GM18505 (cell line): Measurements from ENCODE around the gene MAPK4.
"Not testable (repeated sequence)": the region's sequence is repeated elsewhere in the genome, so short reads cannot be mapped to it uniquely, and the experiment has no call there.

Experiments used
- ATAC-seq: cut with Tn5 transposase; IDR thresholded peaks from one replicate; pipeline ENCODE4 v1.9.1; 2021; ENCODE audit not compliant: unreplicated experiment
- POLR2A ChIP-seq: IDR thresholded peaks from 4 replicates; pipeline ENCODE4 v1.6.1; 2011; ENCODE audit warnings: borderline replicate concordance; ENCODE audit not compliant: insufficient read depth, insufficient read length; ENCODE audit errors: extremely low read depth

Gene MAPK4

DNA sequence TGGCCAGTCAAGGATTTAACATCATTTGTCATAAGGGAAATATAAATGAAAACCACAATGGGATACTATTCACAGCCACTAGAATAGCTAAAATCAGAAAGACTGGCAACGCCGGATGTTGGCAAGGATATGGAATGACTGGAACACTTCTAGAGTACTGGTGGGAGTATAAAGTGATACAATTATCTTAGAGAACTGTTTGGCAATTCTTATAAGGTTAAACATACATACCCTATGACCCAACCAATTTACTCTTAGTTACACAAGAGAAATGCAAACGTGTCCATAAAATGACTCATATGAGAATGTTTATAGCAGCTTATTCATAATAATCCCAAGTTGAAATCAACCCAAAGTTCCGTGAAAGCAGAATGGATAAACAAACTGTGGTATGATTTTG lies 35.1 kb downstream of the MAPK4 start:
- no peak for TF ChIP-seq POLR2A
- no peak for ATAC-seq

DNA sequence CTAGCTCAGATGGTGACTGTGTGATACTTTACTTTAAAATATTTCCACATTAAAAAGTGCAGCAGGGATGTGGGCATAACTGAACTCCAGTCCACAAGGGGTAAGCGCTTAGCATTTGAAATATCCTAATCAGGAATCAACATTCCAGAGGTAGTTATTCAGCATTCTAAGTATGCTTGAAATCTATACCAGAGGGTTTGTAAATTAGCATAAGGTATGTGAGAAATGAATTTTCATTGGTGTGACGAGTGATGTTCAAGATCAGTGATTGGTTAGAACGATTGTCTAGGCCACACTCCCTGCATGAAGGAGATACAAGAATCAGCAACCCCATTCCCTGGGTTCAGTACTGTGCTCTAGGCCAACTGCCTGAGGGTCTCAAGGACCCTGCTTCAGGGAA lies 42.6 kb downstream of the MAPK4 start:
- no peak for ATAC-seq
- TF ChIP-seq POLR2A = no peak

DNA sequence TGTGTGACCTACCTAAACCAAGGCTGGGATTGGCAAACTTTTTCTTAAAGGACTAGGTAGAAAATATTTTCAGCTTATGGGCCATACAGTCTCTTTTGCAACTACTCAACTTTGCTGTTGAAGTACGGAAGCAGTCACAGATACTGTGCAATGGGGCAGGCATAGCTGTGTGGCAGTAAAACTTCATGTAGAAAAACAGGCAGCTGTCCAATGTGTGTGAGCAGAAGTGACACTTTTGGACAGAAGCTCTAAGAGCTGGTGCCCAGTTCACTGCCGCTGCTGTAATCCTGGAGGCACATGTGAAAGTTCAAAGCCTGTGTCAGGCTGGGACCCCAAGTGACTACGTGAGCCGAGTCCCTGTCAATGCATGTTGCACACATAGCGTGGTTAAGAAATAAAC lies 46.7 kb downstream of the MAPK4 start:
- no peak for TF ChIP-seq POLR2A
- no peak for ATAC-seq

DNA sequence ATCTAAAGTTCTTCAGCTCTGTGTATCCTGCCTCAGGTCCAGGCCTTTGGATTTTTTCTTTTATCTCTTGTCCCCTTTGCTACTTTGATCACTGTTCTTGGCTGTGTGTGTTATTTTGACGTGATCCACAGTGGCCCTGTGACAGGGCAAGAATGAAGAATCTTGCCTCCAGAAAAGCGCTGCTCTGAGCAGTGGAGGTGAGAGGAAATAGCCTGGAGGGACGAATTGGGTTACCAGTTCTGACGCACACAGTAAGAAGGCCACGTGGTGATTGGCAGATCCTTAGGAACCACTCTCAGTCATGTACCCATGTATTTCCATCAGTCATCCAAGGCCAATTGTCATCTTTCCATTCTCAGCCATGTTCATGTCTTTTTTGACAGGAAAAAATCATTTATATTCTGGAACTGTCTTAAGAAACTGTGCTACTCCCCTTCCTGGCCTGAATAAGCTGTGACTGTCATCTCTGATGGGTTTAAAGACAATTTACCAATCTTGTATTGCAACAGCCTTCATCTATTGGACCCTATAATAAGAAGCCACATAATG lies 47.6 kb downstream of the MAPK4 start:
- no peak for ATAC-seq
- TF ChIP-seq POLR2A = no peak

DNA sequence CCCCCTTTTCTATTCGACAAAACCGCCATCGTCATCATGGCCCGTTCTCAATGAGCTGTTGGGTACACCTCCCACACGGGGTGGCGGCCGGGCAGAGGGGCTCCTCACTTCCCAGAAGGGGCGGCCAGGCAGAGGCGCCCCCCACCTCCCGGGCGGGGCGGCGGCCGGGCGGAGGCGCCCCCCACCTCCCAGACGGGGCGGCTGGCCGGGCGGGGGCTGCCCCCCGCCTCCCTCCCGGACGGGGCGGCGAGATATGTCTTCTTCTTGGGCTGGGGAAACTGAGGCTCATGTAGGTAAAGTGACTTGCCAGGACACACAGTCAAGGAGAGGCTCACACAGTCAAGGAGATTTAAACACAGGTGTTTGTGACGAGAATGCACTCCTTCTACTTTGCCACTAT lies 49.3 kb downstream of the MAPK4 start:
- ATAC-seq = not testable (repeated sequence)

DNA sequence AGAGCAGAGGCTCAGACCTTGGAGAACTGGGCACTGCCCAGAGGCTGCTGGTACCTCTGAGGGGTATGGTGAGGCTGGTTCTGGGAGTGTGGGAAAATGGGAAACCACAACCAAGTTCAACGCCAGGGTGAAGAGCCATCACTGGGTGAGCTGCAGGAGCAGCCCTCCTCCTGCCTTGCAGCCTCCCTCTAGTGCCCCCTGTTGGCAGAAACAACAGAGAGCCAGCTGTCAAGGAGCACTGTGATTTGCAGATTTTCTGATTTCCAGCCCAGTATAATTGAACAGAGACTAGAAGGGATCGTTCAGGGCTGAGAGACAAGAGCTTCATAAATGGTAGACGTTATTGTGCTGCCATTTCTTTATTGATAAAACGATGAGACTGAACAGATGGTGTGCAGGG lies 50.5 kb downstream of the MAPK4 start:
- no peak for TF ChIP-seq POLR2A
- no peak for ATAC-seq

DNA sequence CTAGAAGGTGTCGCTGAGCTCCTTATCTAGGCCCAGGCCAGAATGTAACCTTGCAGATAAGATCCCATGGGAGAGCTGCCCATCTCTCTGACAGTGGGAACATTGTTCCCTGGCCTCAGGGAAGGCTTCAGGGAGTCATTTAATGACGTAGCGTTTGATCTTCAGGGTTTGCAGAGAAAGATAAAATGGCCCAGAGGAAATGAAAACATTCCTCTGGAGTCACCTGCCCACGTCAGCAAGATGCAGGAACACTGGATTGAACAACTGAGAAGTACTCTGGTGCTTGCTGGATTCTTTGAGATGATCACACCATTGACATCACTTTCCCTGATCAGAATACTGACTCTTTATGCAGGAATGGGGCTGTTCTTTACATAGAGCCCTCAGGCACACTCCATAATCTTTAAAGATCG lies 51.6 kb downstream of the MAPK4 start:
- no peak for TF ChIP-seq POLR2A
- ATAC-seq = no peak

DNA sequence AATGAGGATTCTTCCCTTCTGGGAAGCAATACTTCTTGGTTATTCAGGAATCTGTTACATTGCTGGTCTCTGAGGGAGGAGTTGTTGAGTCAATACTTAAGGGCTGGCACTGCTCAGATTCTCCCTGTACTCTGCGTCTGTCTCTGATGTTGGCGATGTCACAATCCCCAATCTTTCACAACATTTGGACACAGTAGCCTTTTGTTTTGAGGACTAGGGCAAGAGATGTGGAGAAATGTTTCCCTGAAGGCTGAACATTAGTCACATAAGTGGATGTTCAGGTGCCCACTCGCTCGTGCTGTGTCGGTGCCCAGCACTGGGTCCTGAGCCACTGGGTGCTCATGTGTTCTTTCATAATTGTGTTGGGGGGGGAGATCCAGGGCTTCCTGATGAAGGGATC lies 55.0 kb downstream of the MAPK4 start:
- no peak for ATAC-seq
- TF ChIP-seq POLR2A = no peak

DNA sequence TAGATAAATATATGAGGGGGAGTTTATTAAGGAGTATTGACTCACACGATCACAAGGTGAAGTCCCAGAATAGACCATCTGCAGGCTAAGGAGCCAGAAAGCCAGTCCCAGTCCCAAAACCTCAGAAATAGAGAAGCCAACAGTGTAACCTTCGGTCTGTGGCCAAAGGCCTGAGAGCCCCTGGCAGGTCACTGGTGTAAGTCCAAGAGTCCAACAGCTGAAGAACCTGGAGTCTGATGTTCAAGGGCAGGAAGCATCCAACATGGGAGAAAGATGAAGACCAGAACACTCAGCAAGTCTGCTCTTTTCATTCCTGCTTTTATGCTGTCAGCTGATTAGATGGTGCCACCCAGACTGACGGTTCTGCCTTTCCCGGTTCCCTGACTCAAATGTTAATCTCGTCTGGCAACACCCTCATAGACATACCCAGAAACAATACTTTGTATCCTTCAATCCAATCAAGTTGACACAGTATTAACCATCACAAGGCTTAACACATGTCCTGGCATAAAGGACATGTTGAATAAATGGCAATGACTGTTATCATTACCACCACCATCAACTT lies 56.7 kb downstream of the MAPK4 start:
- ATAC-seq = no peak
- TF ChIP-seq POLR2A = no peak

DNA sequence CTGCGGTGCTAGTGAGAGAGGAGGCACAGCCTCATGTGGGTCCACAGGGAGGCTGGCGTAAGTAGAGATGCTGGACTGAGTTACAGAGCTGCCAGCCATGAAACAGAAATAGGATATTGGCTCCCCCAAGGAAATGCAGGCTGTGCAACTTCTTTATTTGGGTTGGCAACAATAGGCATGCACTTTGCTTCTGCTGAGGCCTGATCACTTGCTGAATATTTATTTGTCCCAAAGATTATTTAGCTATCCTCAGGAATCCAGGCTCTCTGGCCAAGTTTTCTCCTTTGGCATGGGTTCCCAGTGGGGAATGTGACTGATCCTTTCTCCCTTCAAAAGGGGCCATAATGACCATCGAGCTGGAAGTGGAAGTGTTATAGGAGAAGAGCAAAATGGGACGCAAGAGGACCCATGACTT lies 60.0 kb downstream of the MAPK4 start:
- ATAC-seq = no peak
- no peak for TF ChIP-seq POLR2A

DNA sequence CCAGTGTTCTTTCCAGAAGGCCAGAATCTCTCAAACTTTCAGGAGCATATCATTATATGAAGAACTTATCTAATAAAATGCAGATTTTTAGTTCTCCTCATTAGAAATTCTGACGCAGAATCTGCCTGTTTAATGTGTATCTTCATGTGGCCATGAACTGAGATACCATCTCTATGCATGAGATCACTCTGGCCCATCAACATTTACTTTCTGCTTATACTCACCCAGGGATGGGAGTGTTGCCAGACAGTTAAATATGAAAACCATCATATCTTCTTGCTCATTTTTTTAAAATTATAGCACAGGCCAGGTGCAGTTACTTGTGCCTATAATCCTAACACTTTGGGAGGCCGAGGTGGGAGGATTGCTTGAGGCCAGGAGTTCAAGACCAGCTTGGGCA lies 60.4 kb downstream of the MAPK4 start:
- ATAC-seq = no peak
- no peak for TF ChIP-seq POLR2A

DNA sequence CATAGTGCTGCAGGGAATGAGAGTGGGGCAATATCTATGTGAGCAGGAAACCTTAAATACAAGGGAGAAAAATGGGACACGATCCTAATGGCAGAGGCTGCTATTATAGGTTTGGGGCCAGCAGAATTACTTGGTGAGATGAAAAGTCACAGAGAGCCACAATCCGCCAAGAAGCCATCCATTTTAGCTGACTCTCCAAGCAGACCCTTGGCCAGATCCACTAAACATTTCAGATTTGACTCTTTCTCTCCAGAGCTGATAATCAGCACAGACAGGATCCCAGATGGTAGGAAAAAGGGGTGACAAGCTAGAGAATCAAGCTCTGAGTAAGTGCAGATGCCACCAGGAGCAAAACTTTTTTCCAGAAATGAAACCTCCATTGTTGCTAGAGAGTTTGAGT lies 61.5 kb downstream of the MAPK4 start:
- no peak for TF ChIP-seq POLR2A
- no peak for ATAC-seq

DNA sequence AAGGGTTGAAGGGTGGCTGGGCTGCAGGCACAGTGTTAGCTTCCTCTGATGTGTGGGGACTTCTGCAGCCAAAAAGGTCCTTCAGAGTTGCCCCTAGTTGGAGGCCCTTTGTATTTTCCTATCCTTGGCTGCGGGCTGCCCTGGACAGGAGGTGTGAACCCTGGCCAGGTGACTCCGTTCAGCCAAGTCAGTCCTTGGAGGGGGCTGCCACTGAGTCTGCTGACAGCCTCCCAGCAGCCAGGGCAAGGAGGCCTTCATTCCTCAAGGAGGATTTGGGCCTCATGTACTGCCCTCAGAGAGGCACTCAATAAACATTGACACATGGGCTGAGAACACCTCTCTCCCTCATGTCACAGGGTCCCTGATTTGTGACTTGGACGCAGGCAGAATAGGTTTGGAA lies 62.4 kb downstream of the MAPK4 start:
- ATAC-seq = no peak
- no peak for TF ChIP-seq POLR2A

DNA sequence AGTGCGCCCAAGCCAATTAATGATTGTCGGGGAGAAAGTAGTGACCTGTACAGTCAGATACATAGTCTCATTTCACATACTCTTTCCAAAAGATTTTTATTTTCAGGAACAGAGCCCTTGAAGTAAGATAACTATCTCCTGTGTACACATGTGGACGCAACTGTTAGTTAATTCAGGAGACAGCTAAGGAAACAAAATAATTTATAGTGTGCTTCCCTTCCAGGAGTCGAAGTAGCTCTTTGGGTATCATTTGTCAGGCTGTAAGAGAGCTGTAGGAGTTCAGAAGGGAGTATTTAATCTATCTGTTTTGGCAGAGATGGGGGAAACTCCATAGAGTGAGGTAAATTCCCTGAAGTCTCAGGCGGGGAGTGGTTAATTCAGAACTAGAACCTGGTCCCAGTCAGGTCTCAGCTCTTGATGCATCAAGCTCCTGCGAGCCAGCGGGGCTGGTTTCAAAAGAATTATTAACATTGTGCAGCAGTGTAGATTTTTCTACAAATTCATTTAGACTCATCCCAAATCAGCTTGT lies 63.0 kb downstream of the MAPK4 start:
- TF ChIP-seq POLR2A = no peak
- ATAC-seq = no peak
